Uterus (tissue), 4 donors: ENCODE results near the gene STT3B. TPM values are rescaled to one million over a fixed set of nuclear protein-coding genes. Genes with fewer than 3 reads are reported as not detected.

Experiments
- DNase-seq, 2 donors: peaks; one replicate each; pipeline ENCODE4 v3.0.0-alpha.2; 2019 to 2020
- H3K27ac ChIP-seq, 2 donors: fragments of 200-600 bp; sonication (generic); 1 replicate in 1 of 2; 2 replicates in 1 of 2; pipeline ENCODE4 v1.5.1; 2016 to 2018
- H3K27me3 ChIP-seq, 2 donors: fragments of 200-600 bp; sonication (generic); one replicate each; pipeline ENCODE4 v1.5.1; 2018 to 2019; ENCODE audit warnings: control low read depth in 1 of 2
- H3K36me3 ChIP-seq, 2 donors: fragments of 200-600 bp; sonication (generic); one replicate each; pipeline ENCODE4 v1.5.1; 2019; ENCODE audit warnings: control low read depth in 1 of 2
- H3K4me1 ChIP-seq, 2 donors: fragments of 200-600 bp; sonication (generic); one replicate each; pipeline ENCODE4 v1.5.1; 2018 to 2019; ENCODE audit warnings: control low read depth in 1 of 2
- H3K4me3 ChIP-seq, 2 donors: fragments of 200-600 bp; sonication (generic); 1 replicate in 1 of 2; 2 replicates in 1 of 2; pipeline ENCODE4 v1.5.1; 2018 to 2019; ENCODE audit warnings: mild to moderate bottlenecking in 1 of 2
- H3K9me3 ChIP-seq, 2 donors: fragments of 200-600 bp; sonication (generic); one replicate each; pipeline ENCODE4 v1.5.1; 2019; ENCODE audit warnings: control low read depth in 1 of 2
- POLR2A ChIP-seq, 2 donors: fragments of 450-650 bp; IDR thresholded peaks; one replicate each; pipeline ENCODE4 v1.6.1; 2016; ENCODE audit warnings: antibody characterized with exemption in 2 of 2, mild to moderate bottlenecking in 1 of 2, moderate library complexity in 1 of 2
- intact Hi-C: fragments of 100-400 bp; cut with DNase I; formaldehyde crosslinking; loops from one replicate; pipeline ENCODE4 v1.15.1; 2023; ENCODE audit warnings: low total_unique reads
- total RNA-seq, 4 donors: library from RNA; depleted of rRNA in 3 of 4; stranded (reverse); fragments of >200 nt in 3 of 4; gene quantifications; one replicate each; pipeline versions ENCODE4 v1.1.0 to v1.2.4, GENCODE V29; 2014 to 2023
- TF ChIP-seq, protein P1 (sequence below), 4 experiments: fragments of 200-600 bp in 2 of 4; fragments of 450-650 bp in 2 of 4; sonication (generic) in 2 of 4; IDR thresholded peaks; one replicate each; pipeline ENCODE4 v1.5.1; 2016 to 2019; ENCODE audit warnings: antibody characterized with exemption in 4 of 4, mild to moderate bottlenecking in 2 of 4, moderate library complexity in 1 of 4
- donor health status: DM: yes; HTN: yes; CAD: no.

The STT3B gene
- total RNA-seq, 4 donors from 2014 or later, result 57.1 to 233 (median 96.0) TPM

DNA sequence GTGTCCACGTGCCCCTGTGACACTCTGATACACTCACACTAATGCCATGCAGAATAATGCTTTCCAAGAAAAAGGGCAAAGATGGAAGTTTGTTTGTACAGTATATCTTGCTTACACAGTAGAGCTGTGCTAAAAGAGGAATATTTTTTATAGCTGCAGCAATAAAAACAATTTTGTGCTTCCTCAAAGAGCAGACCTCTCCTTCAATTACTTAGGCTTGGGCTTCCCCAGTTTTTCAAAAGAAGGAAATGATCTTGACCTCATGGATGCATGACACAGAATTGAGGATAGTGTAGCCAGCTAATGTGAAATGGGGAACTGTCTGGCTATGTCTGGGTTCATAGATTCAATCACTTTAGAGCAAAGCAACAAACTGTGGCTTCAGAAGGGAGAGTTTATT lies 137.4 kb downstream of the STT3B start:
- Histone ChIP-seq H3K36me3 (no peaks in the 10 kb centered on the region), H3K4me3 (no peak overlapping the region), H3K4me1 (peaks cover 4 to 6% of the 10 kb centered on the region in 2 donors), H3K27ac (no peak overlapping the region), H3K27me3 (no peaks in the 10 kb centered on the region), H3K9me3 (no peaks in the 10 kb centered on the region)
- TF ChIP-seq, protein P1, sequence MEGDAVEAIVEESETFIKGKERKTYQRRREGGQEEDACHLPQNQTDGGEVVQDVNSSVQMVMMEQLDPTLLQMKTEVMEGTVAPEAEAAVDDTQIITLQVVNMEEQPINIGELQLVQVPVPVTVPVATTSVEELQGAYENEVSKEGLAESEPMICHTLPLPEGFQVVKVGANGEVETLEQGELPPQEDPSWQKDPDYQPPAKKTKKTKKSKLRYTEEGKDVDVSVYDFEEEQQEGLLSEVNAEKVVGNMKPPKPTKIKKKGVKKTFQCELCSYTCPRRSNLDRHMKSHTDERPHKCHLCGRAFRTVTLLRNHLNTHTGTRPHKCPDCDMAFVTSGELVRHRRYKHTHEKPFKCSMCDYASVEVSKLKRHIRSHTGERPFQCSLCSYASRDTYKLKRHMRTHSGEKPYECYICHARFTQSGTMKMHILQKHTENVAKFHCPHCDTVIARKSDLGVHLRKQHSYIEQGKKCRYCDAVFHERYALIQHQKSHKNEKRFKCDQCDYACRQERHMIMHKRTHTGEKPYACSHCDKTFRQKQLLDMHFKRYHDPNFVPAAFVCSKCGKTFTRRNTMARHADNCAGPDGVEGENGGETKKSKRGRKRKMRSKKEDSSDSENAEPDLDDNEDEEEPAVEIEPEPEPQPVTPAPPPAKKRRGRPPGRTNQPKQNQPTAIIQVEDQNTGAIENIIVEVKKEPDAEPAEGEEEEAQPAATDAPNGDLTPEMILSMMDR (IDR thresholded peaks at IDR 0.05), result no peak
- TF ChIP-seq POLR2A (IDR thresholded peaks at IDR 0.05), result no peak
- intact Hi-C loops, result no loop called here
- no peak for DNase-seq

DNA sequence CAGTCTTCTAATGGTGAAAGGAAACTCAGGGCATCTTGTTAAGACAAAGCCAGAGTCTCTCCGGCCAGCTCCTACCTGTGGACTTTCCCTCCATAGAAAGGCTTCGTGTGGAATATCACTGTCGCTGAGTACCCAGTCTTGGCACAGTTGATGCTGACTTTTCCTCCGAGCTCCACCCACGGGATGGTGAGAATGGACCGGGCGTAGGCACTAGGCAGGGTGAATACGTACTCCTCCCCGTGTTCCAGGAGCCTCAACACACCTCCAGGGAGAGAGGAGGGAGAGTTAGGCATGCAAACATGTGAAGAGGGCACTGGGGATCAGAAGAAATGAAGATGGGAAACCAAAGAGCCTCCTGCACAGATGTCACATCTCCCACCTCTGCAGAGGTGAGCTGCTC lies 138.0 kb downstream of the STT3B start:
- intact Hi-C loops, result no loop called here
- H3K4me3 ChIP-seq, result no peak overlapping the region
- DNase-seq, result no peak
- H3K4me1 ChIP-seq, result peaks cover 4 to 6% of the 10 kb centered on the region in 2 donors
- no peaks in the 10 kb centered on the region for H3K36me3 ChIP-seq
- no peaks in the 10 kb centered on the region for H3K9me3 ChIP-seq
- H3K27ac ChIP-seq, result no peak overlapping the region
- H3K27me3 ChIP-seq, result no peaks in the 10 kb centered on the region
- TF ChIP-seq, protein P1 (IDR thresholded peaks at IDR 0.05), result no peak
- TF ChIP-seq POLR2A (IDR thresholded peaks at IDR 0.05), result no peak

- no peak for DNase-seq
- Histone ChIP-seq H3K27me3 (no peaks in the 10 kb centered on the region), H3K4me3 (no peak overlapping the region), H3K36me3 (no peaks in the 10 kb centered on the region), H3K4me1 (peaks cover 4 to 6% of the 10 kb centered on the region in 2 donors), H3K27ac (no peak overlapping the region), H3K9me3 (no peaks in the 10 kb centered on the region)
- TF ChIP-seq POLR2A (IDR thresholded peaks at IDR 0.05), result no peak
- TF ChIP-seq, protein P1 (IDR thresholded peaks at IDR 0.05), result no peak
- intact Hi-C loops, result no loop called here
Measured at GRCh38 chr3:31671451-31671850, 138.7 kb downstream of the STT3B start.

DNA sequence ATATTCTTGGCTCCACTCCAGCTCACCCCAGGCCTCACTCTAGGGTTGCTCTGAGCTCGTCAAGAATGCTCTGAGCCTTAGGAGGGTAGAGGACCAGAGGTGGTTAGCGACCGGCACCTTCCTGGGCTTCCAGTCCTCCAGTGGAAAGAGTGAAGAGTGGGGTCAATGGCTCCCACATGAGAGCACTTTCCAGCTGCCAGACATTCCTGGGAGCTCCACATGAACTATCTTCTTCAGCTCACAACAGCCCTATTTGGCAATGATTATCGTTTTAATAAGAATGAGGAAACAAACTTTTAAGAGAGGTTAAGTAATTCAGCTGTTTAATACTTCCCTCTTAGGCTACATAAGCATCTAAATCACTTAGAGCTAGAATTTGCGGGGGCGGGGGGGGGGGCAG lies 139.3 kb downstream of the STT3B start:
- Histone ChIP-seq H3K27me3 (no peaks in the 10 kb centered on the region), H3K9me3 (no peaks in the 10 kb centered on the region), H3K27ac (peak overlapping the region in 1 of 2 donors; percentile 44), H3K4me3 (no peak overlapping the region), H3K36me3 (no peaks in the 10 kb centered on the region), H3K4me1 (peaks cover 4 to 6% of the 10 kb centered on the region in 2 donors)
- peak in 1 of 2 donors; percentile 27 for DNase-seq
- intact Hi-C loops, result no loop called here
- no peak for TF ChIP-seq POLR2A (IDR thresholded peaks at IDR 0.05)
- TF ChIP-seq, protein P1 (IDR thresholded peaks at IDR 0.05), result no peak

GRCh38 chr3:31673950-31674349 lies 141.2 kb downstream of the STT3B start:
- DNase-seq, result no peak
- Histone ChIP-seq H3K27ac (no peak overlapping the region), H3K9me3 (no peaks in the 10 kb centered on the region), H3K27me3 (no peaks in the 10 kb centered on the region), H3K4me1 (peaks cover 4 to 6% of the 10 kb centered on the region in 2 donors), H3K4me3 (no peak overlapping the region), H3K36me3 (no peaks in the 10 kb centered on the region)
- TF ChIP-seq, protein P1 (IDR thresholded peaks at IDR 0.05), result no peak
- TF ChIP-seq POLR2A (IDR thresholded peaks at IDR 0.05), result no peak
- intact Hi-C loops, result no loop called here
